Ramos (cell line): ENCODE data around the gene ZFPL1.

ENCODE experiments used
- in situ Hi-C: fragments of 300-500 bp; cut with MboI; formaldehyde crosslinking; loops from one replicate; pipeline ENCODE4 v1.14.3; 2022; ENCODE audit warnings: low sequenced_read_pairs; ENCODE audit not compliant: unreplicated experiment

ZFPL1 gene

GRCh38 chr11:65089621-65090020, 5.6 kb downstream of the ZFPL1 start:
- in situ Hi-C loops: no loop called here

GRCh38 chr11:65090628-65091027, 6.6 kb downstream of the ZFPL1 start:
- in situ Hi-C loops: no loop called here

- in situ Hi-C loops: no loop called here
These were observed 11.4 kb downstream of the ZFPL1 start for GRCh38 chr11:65095427-65095826.

GRCh38 chr11:65095974-65096806, 12.2 kb downstream of the ZFPL1 start, which contains the start of gene VPS51:
VPS51 (plus strand) TSS chr11:65096214; CDS start chr11:65096251, 37 bp downstream.
- in situ Hi-C loops: no loop called here

GRCh38 chr11:65096926-65097325, 12.9 kb downstream of the ZFPL1 start:
- in situ Hi-C loops: no loop called here

DNA sequence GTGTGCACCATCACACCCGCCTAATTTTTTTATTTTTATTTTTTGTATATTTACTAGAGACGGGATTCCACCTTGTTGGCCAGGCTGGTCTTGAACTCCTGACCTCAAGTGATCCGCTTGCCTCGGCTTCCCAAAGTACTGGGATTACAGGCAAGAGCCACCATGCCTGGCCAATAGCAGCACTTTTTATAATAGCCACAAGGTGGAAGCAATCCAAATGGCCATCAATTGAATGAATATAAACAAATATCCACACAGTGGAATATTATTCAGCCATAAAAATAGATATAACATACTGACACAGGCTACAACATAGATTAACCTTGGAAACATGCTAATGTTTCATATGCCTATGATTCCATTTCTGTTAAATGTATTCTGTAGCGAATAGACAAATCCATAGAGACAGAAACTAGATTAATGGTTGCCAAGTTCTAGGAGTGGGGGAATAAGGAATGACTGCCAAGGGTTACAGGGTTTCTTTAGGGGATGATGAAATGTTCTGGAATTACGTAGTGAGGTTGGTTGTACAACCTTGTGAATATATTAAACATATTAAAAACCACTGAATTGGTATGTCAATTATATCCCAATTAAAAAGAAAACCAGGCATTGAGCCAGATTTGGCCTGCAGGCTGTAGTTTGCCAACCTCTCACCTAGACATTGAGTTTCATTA, 16.8 kb downstream of the ZFPL1 start:
- in situ Hi-C loops: no loop called here

GRCh38 chr11:65102142-65103095, 18.4 kb downstream of the ZFPL1 start:
- in situ Hi-C loops: no loop called here

- in situ Hi-C loops: no loop called here
These were observed 19.5 kb downstream of the ZFPL1 start for GRCh38 chr11:65103476-65103875.

GRCh38 chr11:65104628-65105027, 20.6 kb downstream of the ZFPL1 start:
- in situ Hi-C loops: no loop called here

DNA sequence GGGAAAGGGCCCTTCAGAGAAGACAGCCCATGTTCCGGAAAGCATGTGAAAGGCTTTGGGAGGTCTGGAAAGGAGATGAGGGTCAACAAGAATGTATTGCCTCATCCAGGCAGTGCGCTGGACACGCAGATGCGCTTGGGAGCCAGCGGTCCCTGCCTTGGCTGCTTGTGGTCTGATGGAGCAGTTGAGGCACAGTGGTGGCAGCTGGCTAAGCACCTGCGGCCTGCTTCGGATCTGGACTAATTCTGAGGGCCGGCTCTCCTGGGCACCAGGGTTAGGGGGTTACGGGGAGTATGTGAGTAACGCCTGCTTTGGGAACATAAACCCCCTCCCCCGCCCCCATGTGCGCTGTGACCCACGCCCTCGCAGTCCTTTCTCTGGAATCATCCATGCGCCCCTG, 23.1 kb downstream of the ZFPL1 start:
- in situ Hi-C loops: no loop called here

DNA sequence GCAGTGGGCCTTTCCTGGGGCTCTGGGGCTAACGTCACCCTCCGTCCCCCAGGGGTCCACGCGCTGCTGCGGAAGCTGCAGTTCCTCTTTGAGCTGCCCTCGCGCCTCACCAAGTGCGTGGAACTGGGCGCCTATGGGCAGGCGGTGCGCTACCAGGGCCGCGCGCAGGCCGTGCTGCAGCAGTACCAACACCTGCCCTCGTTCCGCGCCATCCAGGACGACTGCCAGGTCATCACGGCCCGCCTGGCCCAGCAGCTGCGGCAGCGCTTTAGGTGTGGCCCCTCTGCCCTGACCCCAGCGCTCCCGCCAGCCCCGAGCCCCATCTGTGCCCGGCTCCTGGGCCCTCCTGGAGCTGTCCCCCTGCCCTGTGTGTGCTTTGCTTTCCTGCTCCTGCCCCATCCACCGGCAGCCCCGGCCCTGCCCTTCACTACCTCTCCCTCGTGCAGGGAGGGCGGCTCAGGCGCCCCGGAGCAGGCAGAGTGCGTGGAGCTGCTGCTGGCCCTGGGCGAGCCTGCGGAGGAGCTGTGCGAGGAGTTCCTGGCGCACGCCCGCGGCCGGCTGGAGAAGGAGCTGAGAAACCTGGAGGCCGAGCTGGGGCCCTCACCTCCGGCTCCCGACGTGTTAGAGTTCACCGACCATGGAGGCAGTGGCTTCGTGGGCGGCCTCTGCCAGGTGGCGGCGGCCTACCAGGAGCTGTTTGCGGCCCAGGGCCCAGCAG, 23.9 kb downstream of the ZFPL1 start:
- in situ Hi-C loops: no loop called here

GRCh38 chr11:65108469-65109123, 24.6 kb downstream of the ZFPL1 start:
- in situ Hi-C loops: no loop called here

- in situ Hi-C loops: loop anchor here (5.0 kb wide), 2 partner anchors 73 to 262 kb away; partner anchors contain the start of gene CAPN1
These were observed 25.5 kb downstream of the ZFPL1 start for GRCh38 chr11:65109231-65110198.

DNA sequence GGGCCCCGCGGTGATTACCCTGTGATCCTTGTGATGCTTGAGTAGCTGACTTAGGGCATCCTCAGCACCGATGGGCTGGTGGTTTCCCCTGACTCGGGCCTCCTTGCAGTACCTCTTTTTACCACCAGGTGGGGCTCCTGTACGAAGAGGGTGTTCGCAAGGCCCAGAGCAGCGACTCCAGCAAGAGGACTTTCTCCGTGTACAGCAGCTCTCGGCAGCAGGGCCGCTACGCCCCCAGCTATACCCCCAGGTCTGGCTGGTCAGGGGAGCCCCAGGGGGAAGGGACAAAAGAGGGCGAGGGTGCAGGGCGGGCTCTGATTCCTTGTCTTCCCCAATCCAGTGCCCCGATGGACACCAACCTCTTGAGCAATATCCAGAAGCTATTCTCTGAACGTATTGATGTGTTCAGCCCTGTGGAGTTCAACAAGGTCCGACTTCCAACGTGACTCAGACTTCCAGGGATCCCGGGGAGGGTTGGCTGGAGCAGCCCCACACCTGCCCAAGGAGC, 26.4 kb downstream of the ZFPL1 start:
- in situ Hi-C loops: loop anchor here (5.0 kb wide), 2 partner anchors 72 to 263 kb away; partner anchors contain the start of gene CAPN1

DNA sequence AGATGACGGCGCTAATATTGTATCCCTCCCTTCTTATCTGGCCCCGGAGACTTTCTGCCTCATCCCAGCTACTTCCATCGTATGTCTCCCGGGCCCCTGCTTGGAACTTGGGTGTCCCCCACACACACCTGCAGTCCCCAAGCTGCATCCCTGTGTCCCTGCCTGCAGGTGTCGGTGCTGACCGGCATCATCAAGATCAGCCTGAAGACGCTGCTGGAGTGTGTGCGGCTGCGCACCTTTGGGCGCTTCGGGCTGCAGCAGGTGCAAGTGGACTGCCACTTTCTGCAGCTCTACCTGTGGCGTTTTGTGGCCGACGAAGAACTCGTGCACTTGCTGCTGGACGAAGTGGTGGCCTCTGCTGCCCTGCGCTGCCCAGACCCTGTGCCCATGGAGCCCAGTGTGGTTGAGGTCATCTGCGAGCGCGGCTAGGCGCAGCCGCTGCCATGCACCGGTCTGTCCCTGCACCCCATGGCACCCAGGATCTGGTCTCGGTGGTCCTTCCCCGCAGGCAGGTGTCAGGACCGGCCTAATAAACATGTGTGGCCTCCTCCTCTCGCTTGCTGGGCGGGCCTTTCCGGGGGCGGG, 27.2 kb downstream of the ZFPL1 start:
- in situ Hi-C loops: loop anchor here (5.0 kb wide), 2 partner anchors 71 to 264 kb away; partner anchors contain the start of gene CAPN1

- in situ Hi-C loops: loop anchor here (5.0 kb wide), 2 partner anchors 70 to 265 kb away; partner anchors contain the start of gene CAPN1
These were observed 27.9 kb downstream of the ZFPL1 start, which contains the start of gene TM7SF2 for GRCh38 chr11:65111744-65112545. TM7SF2 (plus strand) TSS chr11:65111872; CDS start chr11:65112016, 144 bp downstream.
